ENCODE data around the gene TMC5.

TMC5 gene

DNA sequence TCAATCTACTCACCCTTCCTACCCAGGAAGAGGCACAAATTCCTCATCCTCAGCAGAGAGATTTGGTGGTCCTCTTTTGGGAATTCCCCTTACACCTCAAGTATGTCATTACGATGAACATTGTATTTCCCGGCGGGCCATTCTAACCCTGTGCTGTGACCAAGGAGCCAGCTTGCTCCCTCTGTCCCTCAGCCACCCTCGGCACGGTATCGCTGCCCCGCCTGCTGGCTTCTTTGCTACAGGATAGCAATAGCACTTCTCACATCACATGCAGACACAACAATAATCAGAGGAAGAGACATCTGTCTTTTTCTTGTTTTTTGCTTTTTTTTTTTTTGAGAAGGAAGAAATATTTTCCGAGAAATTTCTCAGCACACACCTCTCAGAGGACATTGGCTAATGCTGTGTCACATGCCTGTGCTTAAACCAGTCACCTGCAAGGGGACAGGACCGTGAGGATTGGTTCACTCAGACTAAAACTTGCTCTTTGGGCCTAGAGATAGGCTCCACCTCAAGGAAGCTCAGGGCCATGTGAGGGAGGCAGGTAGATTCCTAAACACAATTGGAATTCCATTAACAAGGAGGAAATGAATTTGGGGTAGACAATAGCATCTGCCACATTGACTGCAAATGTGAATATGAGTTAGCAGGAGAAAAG lies 41.2 kb downstream of the TMC5 start:
- in situ Hi-C loops (cut with MboI; ENCODE audit: low sequenced_read_pairs), result no loop called here

DNA sequence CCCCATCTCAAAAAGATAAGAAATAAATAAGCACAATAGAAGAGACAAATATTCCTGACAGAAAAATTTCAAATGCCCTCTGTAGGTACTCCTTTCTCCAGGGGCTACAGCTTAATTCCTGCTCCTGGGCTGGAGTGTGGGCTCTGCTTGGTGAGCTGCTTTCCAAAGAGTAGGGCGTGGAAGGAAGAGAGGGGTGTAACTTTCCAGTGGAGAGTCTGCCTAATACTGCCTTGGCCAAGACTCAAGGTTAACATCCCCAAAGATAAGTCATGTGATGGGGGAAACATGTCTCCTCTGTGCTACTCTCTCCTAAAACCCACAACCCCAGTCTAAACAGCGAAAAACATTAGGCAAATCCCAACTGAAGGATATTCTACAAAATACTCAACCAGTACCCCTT lies 42.7 kb downstream of the TMC5 start:
- in situ Hi-C loops (cut with MboI; ENCODE audit: low sequenced_read_pairs), result no loop called here

GRCh38 chr16:19463468-19464315 lies 46.0 kb downstream of the TMC5 start:
- in situ Hi-C loops (cut with MboI; ENCODE audit: low sequenced_read_pairs), result no loop called here

GRCh38 chr16:19468300-19468699 lies 50.6 kb downstream of the TMC5 start:
- in situ Hi-C loops (cut with MboI; ENCODE audit: low sequenced_read_pairs), result no loop called here

DNA sequence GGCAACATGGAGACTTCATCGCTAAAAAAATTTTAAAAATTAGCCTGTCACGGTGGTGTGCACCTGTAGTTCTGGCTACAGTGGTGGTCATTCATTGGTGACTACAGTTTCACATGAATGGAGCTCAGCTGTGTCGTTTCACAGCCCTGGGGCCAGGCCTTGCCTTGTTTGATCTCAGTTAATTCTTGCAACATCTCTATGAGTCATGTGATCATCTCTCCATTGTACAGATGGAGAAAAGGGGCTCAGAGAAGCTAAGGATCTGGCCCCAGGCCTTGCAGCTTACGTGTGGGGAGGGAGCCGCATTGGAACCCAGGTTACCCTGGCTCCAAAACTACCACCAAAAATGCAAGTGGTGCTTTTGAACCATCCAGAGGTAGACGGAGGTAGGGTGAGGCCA lies 54.8 kb downstream of the TMC5 start:
- in situ Hi-C loops (cut with MboI; ENCODE audit: low sequenced_read_pairs), result no loop called here

DNA sequence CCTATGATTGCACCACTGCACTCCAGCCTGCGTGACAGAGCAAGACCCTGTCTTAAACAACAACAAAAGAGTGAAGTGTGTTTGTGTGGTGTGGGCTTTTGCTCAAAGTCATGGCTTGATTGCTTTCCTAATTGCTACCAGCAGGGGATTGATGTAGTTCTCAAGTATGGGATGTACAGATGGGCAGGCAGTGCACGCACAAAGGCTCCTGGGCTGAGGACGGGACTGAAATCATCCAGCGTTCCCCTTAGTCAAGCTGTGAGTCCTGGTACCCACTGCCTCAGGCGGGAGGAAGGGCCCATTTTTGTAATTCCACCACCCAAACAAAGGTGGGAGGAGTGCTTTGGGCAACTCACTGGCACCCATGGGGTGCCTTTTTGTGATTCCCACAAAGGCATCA lies 56.9 kb downstream of the TMC5 start:
- in situ Hi-C loops (cut with MboI; ENCODE audit: low sequenced_read_pairs), result no loop called here

DNA sequence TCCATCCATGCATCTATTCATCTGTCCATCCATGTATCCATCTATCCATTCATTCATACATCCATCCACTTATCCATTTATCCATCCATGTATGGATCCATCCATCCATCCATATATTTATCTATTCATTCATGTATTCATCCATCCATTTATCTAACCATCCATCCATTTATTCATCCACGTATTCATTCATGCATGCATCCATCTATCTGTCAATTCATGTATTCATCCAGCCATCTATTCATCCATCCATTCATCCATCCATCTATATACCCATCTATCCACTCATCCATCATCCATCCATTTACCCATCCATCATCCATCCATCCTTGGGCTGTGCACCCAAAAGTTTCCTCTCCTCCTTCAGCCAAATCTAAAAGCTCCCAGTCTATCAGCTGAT lies 60.8 kb downstream of the TMC5 start:
- in situ Hi-C loops (cut with MboI; ENCODE audit: low sequenced_read_pairs), result no loop called here

- in situ Hi-C loops (cut with MboI; ENCODE audit: low sequenced_read_pairs), result no loop called here
These were observed 61.6 kb downstream of the TMC5 start for GRCh38 chr16:19479302-19479721.

DNA sequence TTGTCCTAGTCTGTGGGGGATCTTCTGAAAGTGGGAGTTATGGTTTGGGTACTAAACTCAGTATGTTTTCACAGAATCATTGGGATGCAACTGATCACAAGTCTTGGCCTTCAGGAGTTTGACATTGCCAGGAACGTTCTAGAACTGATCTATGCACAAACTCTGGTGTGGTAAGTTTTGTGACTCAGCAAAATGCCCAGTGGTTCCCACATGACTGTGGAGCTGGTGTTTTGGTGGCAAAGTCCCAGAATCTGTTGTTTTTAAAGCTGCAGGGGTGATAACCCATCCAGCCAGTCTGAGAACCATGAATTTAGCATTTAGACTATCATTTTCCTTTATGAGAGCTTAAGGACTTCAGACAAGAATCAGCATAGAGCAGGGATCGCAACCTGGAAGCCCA lies 63.6 kb downstream of the TMC5 start:
- in situ Hi-C loops (cut with MboI; ENCODE audit: low sequenced_read_pairs), result no loop called here

DNA sequence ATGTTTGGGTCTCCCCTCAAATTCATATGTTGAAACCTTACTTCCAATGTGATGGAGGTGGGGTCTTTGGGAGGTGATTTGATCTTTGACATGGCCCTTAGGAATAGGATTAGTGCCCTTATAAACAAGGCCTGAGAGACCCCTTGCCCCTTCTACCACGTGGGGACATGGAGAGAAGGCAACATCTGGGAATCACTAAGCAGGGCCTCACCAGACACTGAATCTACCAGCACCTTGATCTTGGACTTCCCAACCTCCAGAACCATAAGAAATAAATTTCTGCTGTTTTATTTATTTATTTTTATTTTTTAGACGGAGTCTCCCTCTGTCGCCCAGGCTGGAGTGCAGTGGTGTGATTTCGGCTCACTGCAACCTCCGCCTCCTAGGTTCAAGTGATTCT lies 64.1 kb downstream of the TMC5 start:
- in situ Hi-C loops (cut with MboI; ENCODE audit: low sequenced_read_pairs), result no loop called here

- in situ Hi-C loops (cut with MboI; ENCODE audit: low sequenced_read_pairs), result no loop called here
These were observed 64.6 kb downstream of the TMC5 start for GRCh38 chr16:19482291-19482690.

DNA sequence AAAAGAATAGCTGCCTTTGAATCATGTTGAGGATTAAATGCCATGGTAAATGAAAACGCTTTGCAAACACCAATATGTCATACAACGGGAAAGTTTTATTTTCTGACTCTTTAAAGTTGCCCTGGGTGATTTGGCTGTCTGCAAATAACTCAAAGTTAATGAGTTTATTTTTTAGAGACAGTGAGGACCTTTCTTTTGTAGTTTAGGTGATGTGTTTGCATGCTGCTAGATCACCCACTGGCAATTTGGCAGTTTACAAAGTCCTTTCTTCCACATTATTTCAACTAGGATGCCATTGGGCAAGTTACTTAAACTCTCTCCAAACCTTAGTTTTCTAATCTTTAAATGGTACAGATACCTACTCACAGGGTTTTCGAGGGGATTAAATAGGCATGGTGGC lies 66.4 kb downstream of the TMC5 start:
- in situ Hi-C loops (cut with MboI; ENCODE audit: low sequenced_read_pairs), result no loop called here

DNA sequence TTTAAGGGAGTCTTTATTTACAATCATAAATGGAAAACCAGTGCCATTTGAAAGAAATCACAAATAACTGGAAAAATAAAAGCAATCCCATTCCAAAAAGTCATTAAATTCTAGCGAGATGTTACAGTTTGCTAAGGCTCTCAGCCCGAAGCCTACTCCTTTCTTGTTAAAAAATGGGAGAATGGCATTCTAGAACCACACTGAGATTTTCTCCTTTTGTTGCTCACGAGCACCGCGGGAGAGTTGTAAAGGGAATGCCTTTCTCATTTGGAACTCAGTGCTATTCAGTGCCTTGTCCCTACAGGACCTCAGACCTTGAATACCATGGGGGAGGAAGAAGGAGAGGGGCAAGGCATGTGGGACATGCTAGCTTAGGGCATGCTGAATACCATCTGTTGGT lies 67.9 kb downstream of the TMC5 start:
- in situ Hi-C loops (cut with MboI; ENCODE audit: low sequenced_read_pairs), result no loop called here

GRCh38 chr16:19486051-19486450 lies 68.4 kb downstream of the TMC5 start:
- in situ Hi-C loops (cut with MboI; ENCODE audit: low sequenced_read_pairs), result no loop called here

DNA sequence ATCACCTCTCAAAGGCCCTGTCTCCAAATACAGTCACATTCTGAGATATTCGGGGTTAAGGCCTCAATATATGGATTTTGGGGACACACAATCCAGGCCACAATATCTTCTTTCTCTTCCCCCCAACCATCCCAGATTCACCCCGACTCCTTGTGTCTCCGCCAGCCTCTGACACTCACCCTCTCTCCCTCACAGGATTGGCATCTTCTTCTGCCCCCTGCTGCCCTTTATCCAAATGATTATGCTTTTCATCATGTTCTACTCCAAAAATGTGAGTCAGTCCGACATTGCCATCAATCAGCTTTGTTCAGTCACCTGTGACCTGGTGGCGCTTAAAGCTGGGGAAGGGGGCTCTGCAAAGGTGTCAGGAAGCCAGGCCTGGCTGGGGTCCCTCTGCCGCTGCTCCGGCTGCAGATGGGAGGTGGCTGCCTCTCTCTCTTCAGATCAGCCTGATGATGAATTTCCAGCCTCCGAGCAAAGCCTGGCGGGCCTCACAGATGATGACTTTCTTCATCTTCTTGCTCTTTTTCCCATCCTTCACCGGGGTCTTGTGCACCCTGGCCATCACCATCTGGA lies 69.2 kb downstream of the TMC5 start:
- in situ Hi-C loops (cut with MboI; ENCODE audit: low sequenced_read_pairs), result no loop called here

GRCh38 chr16:19488213-19488640 lies 70.5 kb downstream of the TMC5 start:
- in situ Hi-C loops (cut with MboI; ENCODE audit: low sequenced_read_pairs), result no loop called here

GRCh38 chr16:19490619-19491018 lies 72.9 kb downstream of the TMC5 start:
- in situ Hi-C loops (cut with MboI; ENCODE audit: low sequenced_read_pairs), result no loop called here

DNA sequence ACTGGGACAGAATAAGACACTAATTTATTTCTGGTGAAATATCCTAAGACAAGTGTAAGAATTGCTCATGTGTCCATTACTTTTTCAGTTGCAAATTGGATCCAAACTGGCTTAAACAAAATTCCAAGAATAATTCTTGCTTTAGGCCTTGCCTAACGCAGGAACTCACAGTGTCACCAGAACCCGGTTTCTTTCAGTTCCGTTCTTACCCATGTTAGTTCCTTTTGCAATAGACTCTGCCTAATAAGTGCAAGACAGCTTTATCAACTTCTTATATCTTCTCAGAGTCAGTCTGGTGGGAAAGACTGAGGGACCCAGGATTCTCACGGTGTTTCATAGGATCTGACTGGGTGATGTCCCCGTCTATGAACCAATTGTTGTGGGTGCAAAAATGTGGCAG lies 79.5 kb downstream of the TMC5 start:
- in situ Hi-C loops (cut with MboI; ENCODE audit: low sequenced_read_pairs), result no loop called here

- in situ Hi-C loops (cut with MboI; ENCODE audit: low sequenced_read_pairs), result no loop called here
These were observed 81.3 kb downstream of the TMC5 start for GRCh38 chr16:19499006-19499405.

DNA sequence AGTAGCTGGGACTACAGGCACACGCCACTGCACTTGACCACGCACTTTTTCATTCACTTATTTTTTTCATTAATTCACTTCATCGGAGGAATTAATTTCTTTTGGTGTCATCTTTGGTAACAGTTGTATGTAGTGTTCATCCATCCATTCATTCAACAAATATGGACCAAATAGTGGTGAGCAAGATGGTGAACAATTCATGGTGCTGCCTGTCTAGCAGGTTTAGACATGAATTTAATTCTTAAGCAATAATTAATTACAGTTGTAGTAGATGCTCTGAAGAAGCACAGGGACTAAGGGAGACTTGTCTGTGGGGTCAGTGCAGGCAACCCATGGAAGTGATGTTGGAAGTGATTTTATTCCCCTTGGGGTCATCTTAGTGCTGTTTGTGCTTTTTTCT lies 81.8 kb downstream of the TMC5 start:
- in situ Hi-C loops (cut with MboI; ENCODE audit: low sequenced_read_pairs), result no loop called here

- in situ Hi-C loops (cut with MboI; ENCODE audit: low sequenced_read_pairs), result loop anchor here (25.0 kb wide), 1 partner anchor 415 kb away; no protein-coding TSS in a partner anchor
These were observed 84.9 kb downstream of the TMC5 start for GRCh38 chr16:19502395-19503131.
